ENCODE data around the gene UBXN1.
"Not testable (repeated sequence)": the region's sequence is repeated elsewhere in the genome, so short reads cannot be mapped to it uniquely, and the experiment has no call there.

UBXN1 gene

DNA sequence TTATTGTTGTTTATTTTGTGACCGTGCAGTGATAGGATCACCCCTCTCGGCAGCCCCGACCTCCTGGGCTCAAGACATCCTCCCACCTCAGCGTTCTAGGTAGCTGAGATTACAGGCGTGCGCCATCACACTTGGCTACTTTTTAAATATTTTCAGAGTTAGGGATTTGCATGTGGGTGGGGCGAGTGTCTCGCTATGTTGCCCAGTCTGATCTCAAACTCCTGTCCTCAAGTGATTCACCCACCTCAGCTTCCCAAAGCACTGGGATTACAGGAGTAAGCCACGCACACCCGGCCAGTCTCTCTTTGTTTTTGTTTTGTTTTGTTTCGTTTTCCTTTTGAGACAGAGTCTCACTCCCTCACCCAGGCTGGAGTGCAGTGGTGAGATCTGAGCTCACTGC, 24.6 kb downstream of the UBXN1 start:
- Histone ChIP-seq H3K4me1 (ENCODE audit: insufficient read depth, low read length) (peaks cover 14% of the 10 kb centered on the region), H3K9me3 (ENCODE audit: low read length) (no peaks in the 10 kb centered on the region), H3K4me3 (ENCODE audit: low read length) (no peak overlapping the region), H3K36me3 (ENCODE audit: insufficient read depth, low read length) (peaks cover 6% of the 10 kb centered on the region), H3K27me3 (ENCODE audit: insufficient read depth, low read length) (no peaks in the 10 kb centered on the region), H2AFZ (ENCODE audit: low read depth, low read length) (no peak overlapping the region)

DNA sequence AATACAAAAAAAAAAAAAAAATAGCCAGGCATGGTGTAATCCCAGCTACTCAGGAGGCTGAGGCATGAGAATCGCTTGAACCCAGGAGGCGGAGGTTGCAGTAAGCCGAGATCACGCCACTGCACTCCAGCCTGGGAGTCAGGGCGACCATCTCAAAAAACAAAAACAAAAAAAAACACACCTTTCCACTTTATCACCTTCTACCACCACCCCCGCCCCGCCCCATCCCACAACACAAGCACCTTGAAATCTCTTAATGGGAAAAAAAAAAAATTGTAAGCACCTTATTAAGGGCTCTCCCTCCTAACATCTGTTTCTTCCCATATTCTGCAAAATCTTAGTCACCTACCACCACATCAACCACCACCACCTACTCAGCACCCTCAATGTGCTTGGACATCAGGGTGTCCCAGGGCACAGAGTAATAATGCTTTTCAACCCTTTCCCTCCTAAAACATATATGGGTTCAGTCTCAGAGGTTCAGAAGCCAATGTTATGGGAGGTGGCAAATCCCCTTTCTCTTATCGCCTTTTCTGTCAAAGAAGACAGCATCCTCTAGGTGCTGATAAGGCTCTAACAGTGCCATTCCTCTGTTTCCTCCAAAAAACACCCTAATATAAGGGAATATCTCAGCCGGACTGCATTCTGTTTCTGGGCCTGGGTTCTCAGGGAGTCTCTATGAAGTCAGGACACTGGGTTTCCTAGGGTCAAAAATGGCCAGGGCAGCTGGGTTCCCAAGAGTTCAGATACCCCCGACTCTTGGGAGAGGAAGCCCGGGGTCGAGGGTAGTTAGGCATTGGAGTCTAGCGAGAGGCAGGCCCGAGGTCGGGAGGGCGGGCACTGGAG, 26.5 kb downstream of the UBXN1 start:
- H3K27me3 ChIP-seq (ENCODE audit: insufficient read depth, low read length) = no peaks in the 10 kb centered on the region
- H3K36me3 ChIP-seq (ENCODE audit: insufficient read depth, low read length) = peaks cover 22% of the 10 kb centered on the region
- peaks cover 17% of the 10 kb centered on the region for H3K4me1 ChIP-seq (ENCODE audit: insufficient read depth, low read length)
- H3K4me3 ChIP-seq (ENCODE audit: low read length) = peak overlapping the region; percentile 96
- peak overlapping the region; percentile 64 for H2AFZ ChIP-seq (ENCODE audit: low read depth, low read length)
- no peaks in the 10 kb centered on the region for H3K9me3 ChIP-seq (ENCODE audit: low read length)

DNA sequence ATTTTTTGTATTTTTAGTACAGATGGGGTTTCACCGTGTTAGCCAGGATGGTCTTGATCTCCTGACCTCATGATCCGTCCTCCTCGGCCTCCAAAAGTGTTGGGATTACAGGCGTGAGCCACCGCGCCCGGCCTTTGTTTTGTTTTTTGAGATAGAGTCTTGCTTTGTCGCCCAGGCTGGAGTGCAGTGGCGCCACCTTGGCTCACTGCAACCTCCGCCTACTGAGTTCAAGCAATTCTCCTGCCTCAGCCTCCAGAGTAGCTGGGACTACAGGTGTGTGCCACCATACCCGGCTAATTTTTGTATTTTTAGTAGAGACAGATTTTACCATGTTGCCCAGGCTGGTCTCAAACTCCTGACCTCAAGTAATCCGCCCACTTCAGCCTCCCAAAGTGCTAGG, 28.6 kb downstream of the UBXN1 start:
- peaks cover 26% of the 10 kb centered on the region for H3K4me1 ChIP-seq (ENCODE audit: insufficient read depth, low read length)
- H3K4me3 ChIP-seq (ENCODE audit: low read length); H2AFZ ChIP-seq (ENCODE audit: low read depth, low read length); H3K9me3 ChIP-seq (ENCODE audit: low read length); H3K27me3 ChIP-seq (ENCODE audit: insufficient read depth, low read length): not testable (repeated sequence)
- H3K36me3 ChIP-seq (ENCODE audit: insufficient read depth, low read length) = peaks cover 22% of the 10 kb centered on the region

DNA sequence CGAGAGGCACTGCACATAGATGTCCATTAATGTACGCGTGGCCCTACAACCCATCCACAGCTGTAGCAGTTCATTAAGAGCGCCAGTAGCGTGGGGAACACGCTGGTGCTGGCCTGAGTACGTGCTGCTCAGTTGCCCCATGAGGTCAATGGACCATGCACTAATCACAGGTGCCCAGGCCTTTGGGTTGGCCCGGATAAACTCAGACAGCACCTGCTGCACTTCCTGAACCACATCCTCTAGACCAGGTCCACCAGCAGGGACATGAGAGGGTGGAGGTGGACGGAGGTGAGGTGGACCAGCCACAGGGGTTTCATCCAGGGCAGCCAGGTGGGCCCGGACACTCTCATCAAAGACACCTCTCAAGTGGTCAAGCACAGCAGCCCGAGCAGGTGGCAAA, 29.4 kb downstream of the UBXN1 start:
- no peaks in the 10 kb centered on the region for H3K27me3 ChIP-seq (ENCODE audit: insufficient read depth, low read length)
- no peak overlapping the region for H2AFZ ChIP-seq (ENCODE audit: low read depth, low read length)

DNA sequence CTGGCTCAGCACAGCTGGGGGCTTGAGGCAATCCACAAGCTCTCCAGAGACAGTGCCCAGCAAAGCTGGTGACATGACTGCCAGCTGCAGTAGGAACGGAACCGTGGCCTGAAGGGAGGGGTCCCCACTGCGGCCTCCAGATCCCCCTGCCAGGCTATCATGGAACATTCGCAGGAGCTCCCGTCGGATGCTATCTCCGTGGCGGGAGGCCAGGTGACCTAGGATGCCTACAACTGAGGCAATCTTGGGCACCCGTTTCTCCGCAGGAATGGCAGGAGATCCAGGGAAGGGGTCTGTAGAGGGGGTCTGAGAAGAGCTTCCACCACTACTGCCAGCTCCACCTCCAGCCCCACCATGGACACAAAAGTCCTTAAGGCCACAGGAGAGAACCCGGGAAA, 29.9 kb downstream of the UBXN1 start:
- Histone ChIP-seq H3K4me3 (ENCODE audit: low read length) (no peak overlapping the region), H3K9me3 (ENCODE audit: low read length) (no peaks in the 10 kb centered on the region), H3K36me3 (ENCODE audit: insufficient read depth, low read length) (peaks cover 26% of the 10 kb centered on the region), H2AFZ (ENCODE audit: low read depth, low read length) (no peak overlapping the region), H3K4me1 (ENCODE audit: insufficient read depth, low read length) (peaks cover 26% of the 10 kb centered on the region), H3K27me3 (ENCODE audit: insufficient read depth, low read length) (no peaks in the 10 kb centered on the region)

More for the DNA sequence above, 29.4 kb downstream of the UBXN1 start:
- H3K9me3 ChIP-seq (ENCODE audit: low read length) = no peaks in the 10 kb centered on the region
- H3K4me1 ChIP-seq (ENCODE audit: insufficient read depth, low read length) = peaks cover 26% of the 10 kb centered on the region
- peaks cover 23% of the 10 kb centered on the region for H3K36me3 ChIP-seq (ENCODE audit: insufficient read depth, low read length)
- H3K4me3 ChIP-seq (ENCODE audit: low read length) = no peak overlapping the region

DNA sequence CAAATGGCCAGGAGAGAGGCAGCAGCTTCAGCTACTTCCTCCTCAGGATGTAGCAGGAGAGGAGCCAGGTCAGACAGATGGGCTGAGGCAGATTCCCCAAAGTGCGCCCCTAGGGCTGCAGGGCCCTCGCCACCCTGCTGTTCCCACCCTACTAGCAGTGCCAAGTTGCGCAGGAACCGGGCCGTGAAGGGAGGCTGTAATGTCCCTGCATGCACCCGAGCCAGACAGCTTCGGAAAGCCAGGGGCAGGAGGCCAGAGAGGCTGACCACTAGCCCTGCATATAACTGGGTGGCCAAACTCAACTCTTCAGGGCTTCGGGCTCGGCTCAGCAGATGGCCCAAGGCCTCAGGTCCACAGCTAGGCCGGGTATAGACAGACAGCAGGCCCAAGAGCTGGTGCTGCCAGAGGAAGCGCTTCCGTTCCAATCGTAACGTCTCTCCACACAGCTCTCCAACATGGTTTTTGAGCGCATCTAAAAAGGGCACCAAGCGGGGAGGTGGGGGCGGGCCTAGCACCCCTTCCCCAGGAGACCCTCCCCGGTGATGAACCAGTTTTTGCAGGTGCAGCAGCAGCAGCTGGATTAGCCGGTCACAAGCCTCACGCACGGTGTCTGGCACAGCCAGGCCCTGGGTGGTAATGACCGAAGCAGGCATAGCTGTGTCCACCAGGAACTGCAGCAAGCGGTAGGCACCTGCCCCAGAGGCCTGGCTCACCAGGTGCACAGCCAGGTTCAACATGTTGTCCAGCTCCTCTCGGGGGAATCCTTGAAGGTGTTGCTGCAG, 30.5 kb downstream of the UBXN1 start:
- Histone ChIP-seq H2AFZ (ENCODE audit: low read depth, low read length) (no peak overlapping the region), H3K9me3 (ENCODE audit: low read length) (no peaks in the 10 kb centered on the region), H3K4me3 (ENCODE audit: low read length) (no peak overlapping the region), H3K27me3 (ENCODE audit: insufficient read depth, low read length) (no peaks in the 10 kb centered on the region), H3K4me1 (ENCODE audit: insufficient read depth, low read length) (peaks cover 26% of the 10 kb centered on the region), H3K36me3 (ENCODE audit: insufficient read depth, low read length) (peaks cover 30% of the 10 kb centered on the region)

DNA sequence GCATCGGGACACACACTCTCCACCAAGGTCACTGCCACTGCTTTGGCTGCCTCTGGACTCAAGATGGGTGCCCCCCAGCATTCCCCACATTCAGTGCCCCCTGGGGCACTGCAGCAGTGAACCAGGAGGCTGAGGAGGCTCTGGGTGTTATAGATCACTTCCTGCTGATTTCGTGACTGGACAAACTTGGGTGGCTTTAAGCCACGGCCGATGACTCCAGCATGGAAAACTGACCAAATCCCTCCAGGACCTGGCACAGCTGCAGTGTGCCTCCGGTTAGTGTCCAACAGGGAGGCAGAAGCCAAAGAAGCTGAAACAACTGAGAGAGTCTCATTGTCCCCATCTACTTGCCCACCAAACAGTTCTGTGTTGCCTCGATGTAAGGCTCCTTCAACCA, 31.3 kb downstream of the UBXN1 start:
- Histone ChIP-seq H3K4me3 (ENCODE audit: low read length) (no peak overlapping the region), H3K36me3 (ENCODE audit: insufficient read depth, low read length) (peaks cover 35% of the 10 kb centered on the region), H2AFZ (ENCODE audit: low read depth, low read length) (no peak overlapping the region), H3K9me3 (ENCODE audit: low read length) (no peaks in the 10 kb centered on the region), H3K27me3 (ENCODE audit: insufficient read depth, low read length) (no peaks in the 10 kb centered on the region), H3K4me1 (ENCODE audit: insufficient read depth, low read length) (peaks cover 24% of the 10 kb centered on the region)

DNA sequence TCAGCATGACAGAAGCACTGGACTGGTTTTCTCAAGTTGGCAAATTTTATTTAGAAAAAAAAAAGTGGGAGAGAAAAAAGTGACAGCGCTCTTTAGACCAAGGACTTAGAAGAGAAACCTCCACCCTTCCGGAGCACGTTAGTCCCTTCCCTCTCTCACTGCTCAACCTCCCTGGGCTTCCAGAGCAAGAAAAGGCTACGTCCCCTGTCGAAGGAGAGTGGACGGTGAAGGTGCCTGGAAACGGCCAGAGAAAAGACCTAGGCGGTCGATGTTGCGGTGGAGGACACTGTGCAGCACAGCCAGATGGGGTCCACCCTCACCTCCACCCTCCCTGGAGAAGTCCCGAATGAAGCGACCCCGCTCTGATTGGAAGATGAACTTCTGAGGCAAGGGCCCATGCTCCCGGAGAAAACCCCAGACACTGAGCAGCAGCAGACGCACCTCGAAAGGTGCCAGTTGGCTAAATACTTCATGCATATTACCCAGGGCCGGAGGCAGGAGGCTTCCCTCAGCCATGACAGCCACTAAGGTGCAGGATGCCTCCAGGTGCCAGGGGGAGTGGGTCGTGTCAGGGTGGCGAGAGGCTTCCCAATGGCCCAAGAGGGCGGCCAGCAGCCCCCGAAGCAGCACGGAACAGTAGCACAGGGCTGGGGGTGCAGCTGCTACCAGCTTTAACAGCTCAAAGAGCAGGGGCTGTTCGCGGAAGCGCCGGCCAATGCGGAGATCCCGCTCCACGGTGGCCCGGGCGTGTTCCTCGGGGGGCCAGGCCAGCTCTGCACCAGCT, 31.9 kb downstream of the UBXN1 start:
- Histone ChIP-seq H3K4me1 (ENCODE audit: insufficient read depth, low read length) (peaks cover 18% of the 10 kb centered on the region), H3K9me3 (ENCODE audit: low read length) (no peaks in the 10 kb centered on the region), H3K4me3 (ENCODE audit: low read length) (peak overlapping the region; percentile 13), H3K36me3 (ENCODE audit: insufficient read depth, low read length) (peaks cover 36% of the 10 kb centered on the region), H2AFZ (ENCODE audit: low read depth, low read length) (no peak overlapping the region), H3K27me3 (ENCODE audit: insufficient read depth, low read length) (no peaks in the 10 kb centered on the region)

DNA sequence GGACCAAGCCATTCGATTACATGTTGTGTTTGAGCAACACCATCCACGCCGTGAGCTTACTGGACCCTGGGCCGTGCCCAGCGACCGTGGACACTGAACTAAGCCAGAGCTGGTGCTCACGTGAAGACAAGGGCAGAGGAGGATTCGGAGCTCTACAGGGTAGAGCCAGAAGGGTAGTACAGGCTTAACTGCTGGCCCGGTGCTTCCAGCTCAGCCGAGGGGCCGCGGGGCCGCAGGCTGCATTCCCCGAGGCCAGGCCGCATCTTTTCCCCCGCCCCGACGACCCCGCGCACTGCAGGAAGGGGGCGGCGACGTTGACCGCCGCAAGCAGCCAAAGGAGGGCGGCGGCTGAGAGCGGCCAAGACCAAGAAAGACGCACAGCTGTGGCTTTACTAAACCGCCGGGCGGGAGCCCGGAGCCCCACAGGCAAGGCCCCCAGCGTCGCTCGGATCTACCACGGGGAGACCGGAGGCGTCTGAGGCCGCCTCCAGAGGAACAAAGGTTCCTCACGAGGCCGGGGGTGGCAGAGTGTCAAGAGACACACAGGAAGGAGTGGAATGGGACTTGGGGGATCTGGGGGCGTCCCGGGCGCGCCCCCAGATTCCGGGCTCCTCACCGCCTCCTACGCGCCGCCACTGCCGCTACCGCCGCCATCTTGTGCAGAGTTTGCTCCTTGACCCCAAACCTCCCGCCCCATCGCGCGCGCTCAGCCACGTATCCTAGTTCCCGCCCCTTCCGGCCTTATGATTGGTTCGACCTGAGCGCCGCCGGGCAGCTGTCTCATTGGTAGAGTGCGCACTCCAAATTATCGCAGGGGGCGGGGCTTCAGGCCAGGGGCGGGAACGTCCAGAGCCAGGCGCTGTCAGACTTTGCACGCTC, 32.7 kb downstream of the UBXN1 start, which contains the start of gene GANAB:
GANAB (minus strand) TSS at position 668 of the 879 bp plus-strand sequence; CDS start at position 654, 14 bp downstream.
- Histone ChIP-seq H3K9me3 (ENCODE audit: low read length) (no peaks in the 10 kb centered on the region), H3K27me3 (ENCODE audit: insufficient read depth, low read length) (no peaks in the 10 kb centered on the region), H2AFZ (ENCODE audit: low read depth, low read length) (no peak within 1 kb of the TSS), H3K36me3 (ENCODE audit: insufficient read depth, low read length) (peaks cover 38% of the 10 kb centered on the region), H3K4me3 (ENCODE audit: low read length) (peak within 1 kb of the TSS; percentile 77), H3K4me1 (ENCODE audit: insufficient read depth, low read length) (peaks cover 14% of the 10 kb centered on the region)

DNA sequence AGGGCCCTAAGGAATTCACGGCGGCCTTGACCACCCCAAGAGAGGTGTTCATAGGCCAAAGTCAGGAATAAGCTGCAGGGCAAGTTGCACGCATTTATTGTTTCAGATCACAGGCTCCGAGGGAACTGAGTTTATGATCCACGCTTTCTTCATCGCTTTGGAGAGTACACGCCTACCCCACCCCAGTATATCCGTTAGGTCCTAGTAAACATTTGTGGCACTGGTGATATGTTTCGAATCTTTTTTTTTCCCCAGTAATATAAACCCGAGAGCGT, 33.3 kb downstream of the UBXN1 start:
- Histone ChIP-seq H3K27me3 (ENCODE audit: insufficient read depth, low read length) (no peaks in the 10 kb centered on the region), H3K4me1 (ENCODE audit: insufficient read depth, low read length) (peaks cover 14% of the 10 kb centered on the region), H2AFZ (ENCODE audit: low read depth, low read length) (no peak overlapping the region), H3K9me3 (ENCODE audit: low read length) (no peaks in the 10 kb centered on the region), H3K36me3 (ENCODE audit: insufficient read depth, low read length) (peaks cover 43% of the 10 kb centered on the region), H3K4me3 (ENCODE audit: low read length) (peak overlapping the region; percentile 77)

DNA sequence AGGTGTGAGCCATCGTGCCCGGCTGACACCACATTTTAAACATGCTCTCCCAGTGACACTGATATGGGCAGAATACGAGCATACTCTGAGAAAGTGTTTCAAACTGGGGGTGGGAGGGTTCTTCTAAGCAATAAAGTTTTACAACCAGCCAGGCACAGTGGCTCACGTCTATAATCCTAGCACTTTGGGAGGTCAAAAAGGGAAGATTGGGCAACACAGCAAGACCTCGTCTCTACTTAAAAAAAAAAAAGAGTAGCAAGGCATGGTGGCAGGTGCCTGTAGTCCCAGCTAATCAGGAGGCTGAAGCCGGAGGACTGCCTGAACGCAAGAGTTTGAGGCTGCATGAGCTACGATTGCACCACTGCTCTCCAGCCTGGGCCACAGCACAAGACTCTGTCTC, 34.7 kb downstream of the UBXN1 start:
- Histone ChIP-seq H3K36me3 (ENCODE audit: insufficient read depth, low read length) (peaks cover 42% of the 10 kb centered on the region), H3K27me3 (ENCODE audit: insufficient read depth, low read length) (no peaks in the 10 kb centered on the region), H3K4me1 (ENCODE audit: insufficient read depth, low read length) (peaks cover 14% of the 10 kb centered on the region), H3K4me3 (ENCODE audit: low read length) (no peak overlapping the region), H2AFZ (ENCODE audit: low read depth, low read length) (no peak overlapping the region), H3K9me3 (ENCODE audit: low read length) (no peaks in the 10 kb centered on the region)

DNA sequence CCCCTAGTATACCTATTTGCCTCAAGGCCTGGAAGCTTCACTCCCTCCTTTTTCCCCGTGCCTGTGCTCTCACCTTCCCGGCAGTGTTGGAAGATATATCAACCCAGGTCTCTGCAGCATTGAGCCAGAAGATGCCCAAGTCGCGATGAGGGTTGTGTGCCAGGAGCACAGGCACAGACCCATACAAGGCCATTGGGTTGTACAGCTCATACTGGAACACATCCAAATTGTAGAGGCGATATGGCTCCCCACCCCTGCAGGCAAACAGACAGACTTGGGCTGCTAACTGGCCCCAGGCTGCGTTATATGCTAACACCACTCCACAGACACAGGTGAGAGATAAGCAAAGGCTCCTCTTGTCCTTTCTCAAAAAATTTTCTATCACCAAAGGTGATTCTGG, 46.4 kb downstream of the UBXN1 start:
- H3K4me3 ChIP-seq (ENCODE audit: low read length) = no peak overlapping the region
- H3K9me3 ChIP-seq (ENCODE audit: low read length) = no peaks in the 10 kb centered on the region
- no peaks in the 10 kb centered on the region for H3K4me1 ChIP-seq (ENCODE audit: insufficient read depth, low read length)
- peaks cover 78% of the 10 kb centered on the region for H3K36me3 ChIP-seq (ENCODE audit: insufficient read depth, low read length)
- no peak overlapping the region for H2AFZ ChIP-seq (ENCODE audit: low read depth, low read length)
- no peaks in the 10 kb centered on the region for H3K27me3 ChIP-seq (ENCODE audit: insufficient read depth, low read length)
